Heart right ventricle (tissue), 16 donors: ENCODE measurements around the gene PATE2. TPM values are rescaled to one million over a fixed set of nuclear protein-coding genes. Genes with fewer than 3 reads are reported as not detected.

ENCODE experiments used
- ATAC-seq, 8 donors: fragments of 200-7000 bp; cut with Tn5 transposase; one replicate each; pipeline ENCODE4 v1.9.1; 2020; ENCODE audit warnings: mild to moderate bottlenecking in 8 of 8, moderate library complexity in 8 of 8, moderate number of reproducible peaks in 1 of 8
- DNase-seq, 2 donors: peaks; one replicate each; pipeline ENCODE4 v3.0.0-alpha.2; 2020
- H3K27ac ChIP-seq, 10 donors: fragments of 200-600 bp; sonication (generic) in 2 of 10; one replicate each; pipeline versions ENCODE4 v1.5.0 to v1.8.0; 2020 to 2022; ENCODE audit warnings: mild to moderate bottlenecking in 3 of 10
- H3K27me3 ChIP-seq, 7 donors: fragments of 200-600 bp; one replicate each; pipeline ENCODE4 v1.8.0; 2021 to 2022; ENCODE audit warnings: mild to moderate bottlenecking in 2 of 7
- H3K36me3 ChIP-seq, 9 donors: fragments of 200-600 bp; sonication (generic) in 1 of 9; one replicate each; pipeline versions ENCODE4 v1.5.0 to v1.8.0; 2020 to 2022; ENCODE audit warnings: mild to moderate bottlenecking in 2 of 9
- H3K4me1 ChIP-seq, 9 donors: fragments of 200-600 bp; sonication (generic) in 1 of 9; one replicate each; pipeline versions ENCODE4 v1.5.0 to v1.8.0; 2020 to 2022; ENCODE audit warnings: mild to moderate bottlenecking in 4 of 9
- H3K4me3 ChIP-seq, 10 donors: fragments of 200-600 bp; sonication (generic) in 2 of 10; one replicate each; pipeline versions ENCODE4 v1.5.0 to v1.8.0; 2020 to 2022; ENCODE audit warnings: mild to moderate bottlenecking in 7 of 10, moderate library complexity in 2 of 10
- H3K9me3 ChIP-seq, 11 donors: fragments of 200-600 bp in 10 of 11; sonication (generic) in 2 of 11; one replicate each; pipeline versions ENCODE4 v1.5.0 to v1.8.0; 2013 to 2022; ENCODE audit warnings: mild to moderate bottlenecking in 2 of 11, control low read depth in 1 of 11, moderate library complexity in 1 of 11
- CTCF ChIP-seq, 9 donors: fragments of 200-600 bp; sonication (generic) in 2 of 9; IDR thresholded peaks; one replicate each; pipeline versions ENCODE4 v1.5.0 to v1.8.0; 2021 to 2022; ENCODE audit warnings: antibody characterized with exemption in 9 of 9, mild to moderate bottlenecking in 5 of 9, moderate library complexity in 1 of 9
- WGBS, 2 donors: extraction: QIAGEN DNeasy Blood & Tissue Kit; methylation state at CpG; one replicate each; pipeline ENCODE4 v1.1.7; 2013; ENCODE audit warnings: inconsistent platforms in 1 of 2; 5-methylcytosine and 5-hydroxymethylcytosine counted together
- intact Hi-C, 10 donors: fragments of 100-400 bp; cut with DNase I; formaldehyde crosslinking; loops; one replicate each; pipeline versions ENCODE4 v1.11.1 to v1.14.2; 2022
- polyA plus RNA-seq, 2 donors: library from polyadenylated mRNA; stranded (reverse); fragments of 200-250 nt; gene quantifications; one replicate each; pipeline ENCODE4 v1.2.3, GENCODE V29; 2013
- total RNA-seq, 10 donors: library from RNA; stranded (reverse); fragmentation: NEBNext Ultra II Directional in 3 of 10; extraction: Animal tissue kit (Norgen Biotek cat#: 25700) in 3 of 10; gene quantifications; one replicate each; pipeline versions ENCODE4 v1.2.1 to v1.2.4, GENCODE V29; 2021 to 2023
- donor health status: Arrhythmogenic right ventricular cardiomyopathy.
- donor health status: ischemic (EF 13 %, LVEDD 7.1; RV severe dilation, severe dysfunction).
- donor health status: healthy with polysubstance abuse.
- donor health status: DM: no; HTN: yes; CAD: no.
- donor health status: DM: no; HTN: no; CAD: no.
- donor health status: ischemic (EF 25% LVEDD 6.9; RV normal size, moderate dysfunction).
- donor health status: ischemic (EF 25% LVEDD 5.7; RV mildly dilated, moderate dysfunction).
- donor health status: healthy.
- donor health status: DM: yes; HTN: yes; CAD: no.
- donor health status: Ischemic cardiomyopathy.
- donor health status: ischemic (EF 35%, LVEDD 5.7; RV mildly dilated, moderate dysfunction).
- donor health status: nonischemic (EF 11% LVEDD 7.7; RV severe dilation, severe dysfunction).
- donor health status: DM: yes; HTN: yes; CAD: no.
- donor health status: PGD.
- donor health status: ischemic (EF 29% LVEDD 5.4; RV normal size, mild dysfunction).
- donor health status: nonischemic (EF 23%, LVEDD 6.1; RV moderate dilation, normal function).

The PATE2 gene
- total and polyA plus RNA-seq, 12 donors: not detected

GRCh38 chr11:125756050-125756449 is 22.6 kb downstream of the PATE2 start:
- H3K36me3 ChIP-seq: no peaks in the 10 kb centered on the region
- ATAC-seq: no peak
- no peak for TF ChIP-seq CTCF (IDR thresholded peaks at IDR 0.05)
- H3K27ac ChIP-seq: no peak overlapping the region
- DNase-seq: no peak
- intact Hi-C loops: no loop called here
- no peak overlapping the region for H3K4me3 ChIP-seq
- H3K4me1 ChIP-seq: no peaks in the 10 kb centered on the region
- no peaks in the 10 kb centered on the region for H3K27me3 ChIP-seq
- 77 to 84% methylated on average over 7 of the region's 7 CpGs for WGBS, 2 donors
- H3K9me3 ChIP-seq: peaks cover 0 to 13% (median 0%) of the 10 kb centered on the region in 11 donors

GRCh38 chr11:125750629-125751028 is 28.0 kb downstream of the PATE2 start:
- WGBS, 2 donors: 24 to 40% methylated on average over 2 of the region's 2 CpGs
- intact Hi-C loops: no loop called here
- Histone ChIP-seq H3K36me3 (no peaks in the 10 kb centered on the region), H3K27ac (no peak overlapping the region), H3K4me3 (no peak overlapping the region), H3K27me3 (peaks cover 0 to 4% (median 0%) of the 10 kb centered on the region in 7 donors), H3K4me1 (no peaks in the 10 kb centered on the region), H3K9me3 (peaks cover 0 to 3% (median 0%) of the 10 kb centered on the region in 11 donors)
- no peak for TF ChIP-seq CTCF (IDR thresholded peaks at IDR 0.05)
- DNase-seq (no peak), ATAC-seq (no peak)

- no peak for TF ChIP-seq CTCF (IDR thresholded peaks at IDR 0.05)
- H3K36me3 ChIP-seq: no peaks in the 10 kb centered on the region
- no peaks in the 10 kb centered on the region for H3K4me1 ChIP-seq
- DNase-seq (no peak), ATAC-seq (no peak)
- no peak within 1 kb of the TSS for H3K4me3 ChIP-seq
- peaks cover 0 to 4% (median 0%) of the 10 kb centered on the region in 7 donors for H3K27me3 ChIP-seq
- no peaks in the 10 kb centered on the region for H3K9me3 ChIP-seq
- H3K27ac ChIP-seq: no peak within 1 kb of the TSS
- 80 to 81% methylated on average over 3 of the region's 3 CpGs for WGBS, 2 donors
- intact Hi-C loops: no loop called here
Observed at GRCh38 chr11:125745979-125746378, 32.6 kb downstream of the PATE2 start, which contains the start of gene PATE1. Gene PATE1, plus strand, starts transcription at chr11:125746279. Its CDS starts 26 bp downstream, at chr11:125746305.

- H3K4me1 ChIP-seq: no peaks in the 10 kb centered on the region
- ATAC-seq: no peak
- H3K27me3 ChIP-seq: peaks cover 0 to 4% (median 0%) of the 10 kb centered on the region in 7 donors
- H3K9me3 ChIP-seq: peaks cover 0 to 3% (median 0%) of the 10 kb centered on the region in 11 donors
- H3K36me3 ChIP-seq: no peaks in the 10 kb centered on the region
- H3K4me3 ChIP-seq: no peak overlapping the region
- DNase-seq: no peak
- H3K27ac ChIP-seq: no peak overlapping the region
- TF ChIP-seq CTCF (IDR thresholded peaks at IDR 0.05): no peak
- intact Hi-C loops: no loop called here
- 77 to 86% methylated on average over 1 of the region's 1 CpG for WGBS, 2 donors
Observed at GRCh38 chr11:125743681-125744080, 34.9 kb downstream of the PATE2 start.
